GM06990 (cell line): ENCODE results near the gene CFAP69.

Experiments used
- DNase-seq: peaks from one replicate; pipeline ENCODE4 v3.0.0-alpha.2; 2011; ENCODE audit not compliant: insufficient read length; ENCODE audit errors: extremely low read depth
- H3K27me3 ChIP-seq: replicated peaks from 2 replicates; pipeline ENCODE4 v1.6.0; 2011; ENCODE audit warnings: low read length; ENCODE audit not compliant: control insufficient read depth, insufficient read depth
- H3K36me3 ChIP-seq: 2 replicates; pipeline ENCODE4 v1.5.1; 2011; ENCODE audit warnings: low read length; ENCODE audit not compliant: control insufficient read depth, insufficient read depth
- H3K4me3 ChIP-seq: replicated peaks from 2 replicates; pipeline ENCODE4 v1.5.1; 2011; ENCODE audit warnings: low read depth, mild to moderate bottlenecking, control low read depth, low read length
- TF ChIP-seq, protein P1 (sequence below): IDR thresholded peaks from 2 replicates; pipeline ENCODE4 v1.5.1; 2011; ENCODE audit warnings: low read length, control low read depth, mild to moderate bottlenecking, inconsistent platforms; ENCODE audit not compliant: insufficient read depth, poor library complexity, severe bottlenecking

The CFAP69 gene

DNA sequence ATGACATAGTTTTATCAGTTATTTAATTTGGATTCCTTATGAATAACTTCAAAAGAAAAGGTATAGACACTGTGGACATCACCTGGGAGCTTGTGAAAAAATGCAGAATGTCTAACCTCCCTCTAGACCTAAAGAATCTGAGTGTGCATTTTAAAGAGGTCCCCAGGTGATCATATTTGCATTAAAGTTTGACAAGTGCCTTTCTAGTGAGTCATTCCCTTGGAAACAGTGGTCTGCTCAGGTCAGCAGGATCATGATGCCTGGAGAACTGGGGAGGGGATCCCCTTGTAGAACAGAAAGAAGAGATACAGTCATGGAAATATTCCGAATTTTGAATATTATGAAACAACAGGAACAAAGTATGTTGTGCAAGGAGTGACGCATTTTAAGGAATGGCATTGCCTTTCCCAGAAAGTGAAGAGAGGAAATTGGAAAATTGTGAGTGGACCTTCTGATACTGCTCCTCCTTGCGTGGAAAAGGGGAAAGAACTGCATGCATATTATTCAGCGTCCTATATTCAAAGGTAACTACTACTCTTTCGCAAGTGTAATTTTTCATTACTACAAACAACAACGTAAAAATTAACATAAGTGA, 28.8 kb upstream of the CFAP69 start:
- no peak for DNase-seq
- TF ChIP-seq, protein P1, sequence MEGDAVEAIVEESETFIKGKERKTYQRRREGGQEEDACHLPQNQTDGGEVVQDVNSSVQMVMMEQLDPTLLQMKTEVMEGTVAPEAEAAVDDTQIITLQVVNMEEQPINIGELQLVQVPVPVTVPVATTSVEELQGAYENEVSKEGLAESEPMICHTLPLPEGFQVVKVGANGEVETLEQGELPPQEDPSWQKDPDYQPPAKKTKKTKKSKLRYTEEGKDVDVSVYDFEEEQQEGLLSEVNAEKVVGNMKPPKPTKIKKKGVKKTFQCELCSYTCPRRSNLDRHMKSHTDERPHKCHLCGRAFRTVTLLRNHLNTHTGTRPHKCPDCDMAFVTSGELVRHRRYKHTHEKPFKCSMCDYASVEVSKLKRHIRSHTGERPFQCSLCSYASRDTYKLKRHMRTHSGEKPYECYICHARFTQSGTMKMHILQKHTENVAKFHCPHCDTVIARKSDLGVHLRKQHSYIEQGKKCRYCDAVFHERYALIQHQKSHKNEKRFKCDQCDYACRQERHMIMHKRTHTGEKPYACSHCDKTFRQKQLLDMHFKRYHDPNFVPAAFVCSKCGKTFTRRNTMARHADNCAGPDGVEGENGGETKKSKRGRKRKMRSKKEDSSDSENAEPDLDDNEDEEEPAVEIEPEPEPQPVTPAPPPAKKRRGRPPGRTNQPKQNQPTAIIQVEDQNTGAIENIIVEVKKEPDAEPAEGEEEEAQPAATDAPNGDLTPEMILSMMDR, result no peak
- Histone ChIP-seq H3K36me3 (no peaks in the 10 kb centered on the region), H3K4me3 (no peak overlapping the region), H3K27me3 (no peaks in the 10 kb centered on the region; the same call in 1 of the 2 replicates)

DNA sequence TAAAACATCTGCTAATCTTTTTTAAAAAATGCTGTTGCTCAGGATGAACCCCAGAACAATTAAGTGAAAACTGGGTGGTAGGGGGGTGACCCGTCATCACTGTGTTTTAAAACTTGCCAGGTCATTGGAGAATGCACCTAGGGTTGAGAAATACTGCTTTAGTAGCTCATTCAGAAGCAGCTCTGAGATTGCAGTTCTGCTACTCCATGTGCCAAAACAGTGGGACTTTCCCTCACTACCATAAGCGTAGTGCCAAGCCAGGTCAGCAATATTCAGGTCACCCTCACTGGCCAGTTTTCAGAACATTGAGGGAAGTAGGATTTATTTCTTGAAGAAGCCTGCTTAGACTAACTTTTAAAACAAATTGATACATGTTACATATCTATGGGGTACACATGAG, 28.2 kb upstream of the CFAP69 start:
- Histone ChIP-seq H3K4me3 (no peak overlapping the region), H3K27me3 (no peaks in the 10 kb centered on the region; the same call in 1 of the 2 replicates), H3K36me3 (no peaks in the 10 kb centered on the region)
- DNase-seq, result no peak
- TF ChIP-seq, protein P1, result no peak

DNA sequence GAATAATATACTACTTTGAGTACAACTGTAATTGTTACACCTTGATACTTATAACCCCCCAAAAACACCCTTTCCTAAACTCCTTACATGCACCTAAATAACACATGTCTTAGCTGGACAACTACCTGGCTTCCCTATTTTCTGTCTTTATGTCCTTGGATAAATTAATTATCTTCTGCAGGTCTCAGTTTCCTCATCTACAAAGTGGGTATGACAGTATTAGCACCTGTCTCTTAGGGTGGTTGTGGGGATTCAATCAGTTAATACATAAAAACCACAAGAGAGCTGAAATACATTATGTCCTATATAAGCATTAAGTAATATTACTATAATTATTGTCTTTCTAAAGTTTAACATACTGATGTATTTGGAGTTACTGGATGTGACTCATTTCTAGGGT, 22.6 kb upstream of the CFAP69 start:
- TF ChIP-seq, protein P1, result no peak
- H3K27me3 ChIP-seq, result no peaks in the 10 kb centered on the region

DNA sequence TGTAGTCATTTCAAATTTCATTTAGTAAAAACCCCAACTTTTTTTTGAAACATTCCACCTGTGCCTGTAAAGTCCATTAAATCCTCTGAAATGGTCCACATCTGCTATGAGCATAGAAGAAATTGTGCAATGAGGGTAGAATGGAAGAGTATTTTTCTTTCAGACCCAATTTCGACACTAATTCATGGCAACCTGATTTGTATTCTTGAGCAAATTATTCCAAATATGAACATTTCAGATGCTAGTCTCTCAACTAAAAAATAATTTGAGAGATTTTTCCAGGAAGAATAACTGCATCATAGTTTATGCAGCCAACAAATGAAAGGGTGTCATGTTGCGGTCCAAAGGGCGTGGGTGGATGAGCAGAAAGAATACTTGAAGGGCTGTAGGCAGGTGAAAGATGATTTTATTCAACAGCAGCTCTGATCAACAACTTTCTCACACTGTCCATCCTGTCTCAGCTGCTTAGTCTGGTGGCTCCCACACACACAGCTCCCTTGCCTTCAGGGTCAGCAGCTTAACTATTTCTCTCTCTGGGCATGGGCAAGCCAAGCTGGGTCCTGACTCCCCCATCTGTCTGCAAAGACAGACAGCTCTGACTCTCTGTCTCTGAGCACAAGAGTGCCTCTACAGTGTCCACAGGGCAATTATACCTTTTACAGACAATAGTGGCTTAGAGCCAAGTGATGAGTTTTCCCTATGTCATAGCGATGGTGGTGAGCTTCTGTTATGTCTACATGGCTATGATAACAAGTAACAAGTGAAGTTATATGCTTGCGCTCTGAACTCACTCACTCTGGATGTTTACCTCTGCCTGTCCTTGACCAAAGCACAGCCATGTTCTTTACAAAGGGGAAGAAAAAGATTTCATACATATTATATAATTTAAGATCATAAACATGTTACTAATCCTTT, 21.9 kb upstream of the CFAP69 start:
- TF ChIP-seq, protein P1, result no peak
- Histone ChIP-seq H3K36me3 (no peaks in the 10 kb centered on the region), H3K27me3 (no peaks in the 10 kb centered on the region), H3K4me3 (no peak overlapping the region)
- no peak for DNase-seq

More for the DNA sequence above, 22.6 kb upstream of the CFAP69 start:
- no peaks in the 10 kb centered on the region for H3K36me3 ChIP-seq
- no peak overlapping the region for H3K4me3 ChIP-seq
- DNase-seq, result no peak

DNA sequence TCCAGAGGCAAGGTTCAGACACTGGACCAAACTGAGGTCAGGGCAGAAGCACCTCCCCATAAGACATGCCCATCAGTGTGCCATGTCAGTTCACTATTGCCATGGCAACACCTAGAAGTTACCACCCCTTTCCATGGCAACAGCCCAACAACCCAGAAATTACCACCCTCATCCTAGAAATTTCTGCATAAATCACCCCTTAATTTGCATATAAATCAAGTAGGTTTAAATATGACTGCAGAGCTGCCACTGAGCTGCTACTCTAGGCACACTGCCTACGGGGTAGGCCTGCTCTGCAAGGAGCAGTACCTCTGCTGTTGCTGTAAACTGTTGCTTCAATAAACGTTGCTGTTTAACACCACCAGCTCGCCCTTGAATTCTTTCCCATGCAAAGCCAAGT, 20.8 kb upstream of the CFAP69 start:
- no peak overlapping the region for H3K4me3 ChIP-seq
- TF ChIP-seq, protein P1, result no peak

More for the DNA sequence above, 20.8 kb upstream of the CFAP69 start:
- no peak for DNase-seq
- Histone ChIP-seq H3K27me3 (no peaks in the 10 kb centered on the region), H3K36me3 (no peaks in the 10 kb centered on the region)
